Activated CD4-positive, alpha-beta T cell treated with anti-CD3 and anti-CD28 coated beads, Interleukin-2, amount 50 U/mL, for 1 hour (primary cell): ENCODE measurements around the gene HABP2.

Experiments
- DNase-seq: peaks from one replicate; pipeline ENCODE4 v3.0.0-alpha.2; 2020

The HABP2 gene

DNA sequence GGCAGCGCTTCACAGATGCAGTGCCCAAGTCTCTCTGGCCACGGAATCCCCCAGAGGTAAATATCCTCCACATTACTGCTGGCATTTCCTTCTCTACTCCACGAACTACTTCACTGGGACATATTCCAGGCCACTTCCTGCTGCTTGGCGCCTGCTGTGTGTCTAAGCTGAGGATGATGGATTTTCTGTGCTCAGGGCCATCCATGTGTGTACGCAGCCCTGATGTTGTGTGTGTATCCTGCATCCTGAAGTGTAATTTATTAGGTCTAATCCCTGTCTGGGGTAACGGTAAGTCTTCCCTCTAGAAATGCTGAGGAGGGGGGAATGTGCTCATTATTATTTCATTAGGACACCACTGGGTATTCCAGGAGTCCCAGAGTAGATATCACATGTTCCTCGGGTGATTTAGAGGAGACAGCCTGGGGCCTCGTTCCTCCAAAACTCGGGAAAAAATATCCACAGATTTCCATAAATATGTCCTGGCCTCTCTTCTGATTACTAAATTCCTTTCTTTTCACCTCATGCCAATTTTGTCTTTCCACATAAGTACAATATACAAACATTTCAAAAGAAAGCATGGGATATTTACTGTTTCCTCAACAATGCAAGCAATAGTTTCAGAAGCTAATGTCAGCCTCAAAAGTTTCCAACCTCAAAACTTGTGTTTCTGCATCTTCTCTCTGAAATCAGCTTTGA, 25.5 kb upstream of the HABP2 start:
- no peak for DNase-seq

DNA sequence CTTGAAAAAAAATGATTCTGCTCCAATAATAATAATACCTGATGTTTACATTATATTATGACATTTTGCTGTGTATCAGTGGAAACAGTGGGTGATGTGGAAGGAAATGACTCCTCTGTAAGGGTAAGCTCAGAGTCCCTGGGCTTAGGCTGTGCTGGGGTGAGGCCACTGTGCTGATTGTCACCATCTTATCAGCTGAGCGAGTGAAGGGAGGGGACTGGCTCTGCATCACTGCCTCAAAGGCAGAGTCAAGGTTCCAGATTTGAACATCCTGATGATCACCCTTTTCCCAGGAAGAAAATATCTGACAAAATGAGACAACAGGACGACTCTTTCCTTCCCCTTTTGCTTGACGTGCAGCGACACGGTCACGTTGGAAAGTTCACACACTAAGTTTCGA, 24.0 kb upstream of the HABP2 start:
- DNase-seq, result no peak

- DNase-seq, result no peak
These were observed 23.3 kb upstream of the HABP2 start for GRCh38 chr10:113529575-113529974.

DNA sequence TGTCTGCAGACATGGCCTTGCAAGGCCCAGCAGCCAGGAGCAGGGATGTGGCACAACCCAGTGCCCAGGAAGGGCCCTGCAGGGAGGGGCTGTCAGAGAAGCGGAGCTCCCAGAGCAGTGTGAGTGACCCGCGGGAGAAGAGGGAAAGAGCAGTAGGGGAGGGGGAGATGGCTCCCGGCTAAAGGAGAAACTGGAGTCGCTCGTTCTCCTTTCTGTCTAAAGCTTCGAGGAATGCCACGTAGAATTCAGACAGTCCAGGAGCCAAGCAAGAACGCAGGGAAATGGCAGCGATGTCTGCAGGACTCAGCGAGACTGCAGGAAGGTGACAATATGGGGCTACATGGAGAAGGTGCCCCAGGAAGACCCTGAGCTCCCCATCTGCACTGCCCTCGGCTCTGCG, 22.4 kb upstream of the HABP2 start:
- no peak for DNase-seq

DNA sequence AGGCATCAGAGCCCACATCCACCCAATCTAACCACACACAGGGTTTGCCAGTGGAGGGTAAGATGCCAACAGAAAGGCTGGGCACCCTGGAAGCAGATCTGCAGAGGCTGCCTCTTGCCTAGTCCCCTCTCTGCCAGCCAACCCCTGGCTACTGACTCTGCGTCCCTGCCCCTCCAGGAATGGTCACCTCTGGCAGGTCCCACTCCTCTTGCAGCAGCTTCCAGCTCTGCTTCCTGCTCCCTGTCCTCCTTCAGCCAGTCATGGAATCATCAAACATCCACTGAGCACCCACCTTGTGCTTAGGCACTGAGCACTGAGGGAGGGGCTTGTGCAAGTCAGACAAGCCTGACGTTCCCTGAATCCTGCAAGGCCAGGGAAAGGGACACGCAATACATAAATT, 20.1 kb upstream of the HABP2 start:
- no peak for DNase-seq

- no peak for DNase-seq
These were observed 19.1 kb upstream of the HABP2 start for GRCh38 chr10:113533801-113534200.

GRCh38 chr10:113534423-113534822, 18.4 kb upstream of the HABP2 start:
- no peak for DNase-seq

DNA sequence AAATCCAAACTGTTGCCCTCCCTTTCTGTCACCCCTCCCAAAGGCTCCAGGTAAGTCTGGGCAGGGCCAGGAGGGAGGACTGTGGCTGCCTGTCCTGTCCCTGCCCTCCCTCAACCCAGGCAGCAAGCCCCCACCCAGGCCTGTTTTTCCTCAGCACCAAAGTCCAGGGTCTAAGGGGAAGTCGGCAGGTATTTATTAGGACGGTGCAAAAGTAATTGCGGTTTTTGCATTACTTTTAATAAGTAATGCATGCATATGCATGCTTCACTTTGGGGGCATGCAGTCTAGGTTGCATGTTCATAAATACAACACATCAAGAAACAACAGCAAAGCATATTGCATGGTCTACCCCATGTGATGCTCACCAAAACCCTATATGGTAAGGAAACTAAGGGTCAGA, 15.2 kb upstream of the HABP2 start:
- no peak for DNase-seq

DNA sequence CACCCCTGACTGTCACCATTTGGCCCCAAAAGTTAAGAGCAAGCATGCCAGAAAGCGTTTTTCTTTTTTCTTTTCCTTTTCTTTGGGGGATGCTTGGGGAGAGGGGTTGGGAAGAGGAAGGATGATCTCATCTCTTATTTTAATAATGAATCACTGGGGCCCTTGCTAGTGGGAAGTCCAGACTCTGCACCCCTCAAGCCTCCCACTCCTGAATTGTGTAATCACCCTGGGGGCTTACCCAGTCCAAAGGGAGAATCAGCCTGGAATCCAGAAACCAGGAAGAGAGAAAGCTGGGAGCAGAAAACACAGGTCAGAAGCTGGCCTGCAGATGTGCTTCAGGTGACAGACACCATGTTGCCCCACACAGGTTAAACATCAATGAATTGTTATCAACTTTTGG, 14.7 kb upstream of the HABP2 start:
- no peak for DNase-seq

GRCh38 chr10:113539789-113540188, 13.1 kb upstream of the HABP2 start:
- no peak for DNase-seq

DNA sequence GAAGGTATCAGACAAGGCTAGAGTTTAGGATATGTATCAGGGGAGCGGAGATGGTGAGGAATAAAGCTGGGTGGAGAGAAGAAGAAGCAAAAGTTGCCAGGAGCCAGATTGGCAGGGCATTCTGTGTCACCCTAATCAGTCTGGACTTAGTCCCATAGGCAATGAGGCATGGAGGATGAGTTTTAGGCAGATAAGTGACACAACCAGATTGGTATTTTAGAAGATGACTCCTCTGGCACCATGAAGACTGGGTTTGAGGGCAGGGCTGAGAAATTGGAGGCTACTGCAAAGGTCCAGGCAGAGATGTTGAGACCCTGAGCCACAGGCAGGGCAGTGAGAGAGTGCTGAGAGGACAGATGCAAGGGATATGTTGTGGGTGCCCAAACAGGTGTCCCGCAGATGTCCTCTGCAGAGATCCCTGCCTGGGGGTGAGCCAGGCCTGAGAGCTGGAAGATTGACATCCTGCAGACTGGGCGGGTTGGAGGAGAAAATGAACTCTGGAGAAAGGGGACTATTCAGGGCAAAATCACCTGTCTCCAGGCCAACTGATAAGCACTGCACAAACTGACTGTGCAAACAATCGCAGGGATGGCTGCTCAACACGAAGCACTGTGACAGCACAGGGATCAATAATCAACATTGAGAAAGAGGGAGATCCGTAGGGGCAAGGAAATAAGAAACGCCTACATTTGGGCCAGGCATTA, 11.9 kb upstream of the HABP2 start:
- no peak for DNase-seq

- DNase-seq, result no peak
These were observed 11.3 kb upstream of the HABP2 start for GRCh38 chr10:113541549-113541927.

DNA sequence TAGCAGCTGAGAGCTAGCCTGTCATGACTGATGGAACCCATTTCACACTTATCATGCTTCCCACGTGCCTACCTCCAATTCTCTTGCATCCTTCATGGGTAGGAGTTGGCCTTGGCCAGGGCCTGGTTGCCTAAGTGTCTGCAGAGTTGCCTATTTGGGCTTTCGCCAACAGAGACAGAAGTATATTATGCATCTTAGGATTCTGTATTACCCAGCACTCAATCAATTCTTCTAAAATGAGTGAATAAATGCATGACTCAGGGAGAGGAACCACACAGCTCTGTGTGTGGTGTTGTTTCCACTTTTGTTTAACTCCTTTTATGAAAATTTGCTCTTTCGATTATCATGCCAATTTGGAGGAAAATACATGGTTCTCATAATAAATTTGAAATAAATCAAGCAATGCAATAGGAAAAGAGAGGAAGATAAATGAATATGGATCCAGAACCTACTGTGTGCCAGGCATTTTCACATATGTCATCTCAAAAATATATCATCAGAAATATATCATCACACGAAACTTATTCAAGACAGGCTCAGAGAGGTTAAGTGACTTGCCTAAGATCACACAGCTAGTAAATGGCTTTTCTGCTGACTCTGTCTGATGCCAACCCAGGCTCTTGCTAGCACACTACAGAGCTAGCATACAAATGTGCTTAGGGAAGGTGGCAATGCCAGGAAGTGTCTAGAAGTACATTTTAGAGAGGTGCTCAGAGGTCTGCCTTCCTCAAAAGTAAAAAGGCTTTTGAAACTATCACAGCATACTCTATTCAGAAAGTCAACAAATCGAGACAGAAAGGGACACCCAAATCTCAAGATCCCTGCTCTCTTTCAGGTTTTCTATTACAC, 9.5 kb upstream of the HABP2 start:
- no peak for DNase-seq

- no peak for DNase-seq
These were observed 8.5 kb upstream of the HABP2 start for GRCh38 chr10:113544392-113544791.

GRCh38 chr10:113547426-113547825, 5.4 kb upstream of the HABP2 start:
- no peak for DNase-seq

- no peak for DNase-seq
These were observed 3.0 kb upstream of the HABP2 start for GRCh38 chr10:113549856-113550255.

DNA sequence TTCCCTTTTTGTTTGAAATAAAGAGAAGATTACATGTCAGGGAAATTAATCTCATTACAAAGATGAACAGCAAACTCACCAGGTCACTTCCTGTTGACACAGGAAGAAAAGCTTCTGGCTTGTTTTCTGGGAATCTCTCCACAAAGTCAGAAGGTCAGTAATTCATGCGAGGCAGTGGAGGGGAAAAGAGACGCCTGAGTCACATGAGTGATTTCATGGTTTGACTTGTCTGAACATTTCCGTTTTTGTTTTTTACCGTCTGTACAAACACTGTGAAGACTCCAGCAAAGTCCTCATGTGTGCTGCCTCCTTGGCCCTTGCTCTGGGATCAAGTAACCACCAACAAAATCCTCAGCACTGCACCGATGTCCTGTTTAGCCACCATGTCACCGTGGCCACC, 2.5 kb upstream of the HABP2 start:
- DNase-seq, result no peak

DNA sequence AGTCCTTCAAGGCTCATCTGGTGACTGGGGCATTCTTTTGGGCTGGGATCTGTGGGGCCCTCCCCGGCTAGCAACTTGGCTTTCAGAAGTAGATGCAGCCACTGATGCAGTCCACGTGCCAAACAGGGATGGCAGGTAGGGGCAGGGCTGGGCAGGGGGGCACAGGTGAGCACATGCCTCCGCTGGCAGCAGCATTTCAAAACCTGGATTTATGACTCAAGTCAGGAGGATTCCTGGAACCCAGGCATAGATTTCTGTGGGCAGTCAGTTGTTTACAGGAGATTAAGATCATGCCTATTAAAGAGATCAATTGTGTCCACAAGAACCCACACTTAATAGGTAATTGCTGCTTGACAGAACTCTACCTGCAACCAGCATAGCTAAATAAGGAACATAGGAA, 839 bp upstream of the HABP2 start:
- DNase-seq, result no peak

GRCh38 chr10:113553149-113553548, 296 bp downstream of the HABP2 start:
- DNase-seq, result no peak

DNA sequence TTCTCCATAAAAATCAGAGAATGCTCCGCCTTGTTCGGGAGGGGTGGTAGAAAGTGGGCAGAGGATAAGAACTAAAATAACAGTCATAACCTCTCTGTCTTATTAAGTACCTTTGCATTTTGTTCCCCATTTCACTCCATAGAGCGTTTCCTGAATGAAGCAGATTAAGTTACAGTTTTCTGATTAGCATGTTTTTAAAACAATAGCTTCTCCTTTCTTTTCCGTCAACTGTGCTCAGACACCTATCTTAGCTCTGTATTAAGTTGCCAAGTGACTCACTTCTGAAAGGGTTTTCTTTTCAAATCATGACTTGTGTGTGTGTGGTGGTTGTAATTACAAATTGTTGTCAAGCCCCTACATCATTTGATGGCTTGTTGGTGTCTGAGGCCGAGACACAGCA, 1.4 kb downstream of the HABP2 start:
- DNase-seq, result no peak

- no peak for DNase-seq
These were observed 2.4 kb downstream of the HABP2 start for GRCh38 chr10:113555245-113555644.

- no peak for DNase-seq
These were observed 2.9 kb downstream of the HABP2 start for GRCh38 chr10:113555751-113556150.

- no peak for DNase-seq
These were observed 4.6 kb downstream of the HABP2 start for GRCh38 chr10:113557424-113557862.

- no peak for DNase-seq
These were observed 5.1 kb downstream of the HABP2 start for GRCh38 chr10:113557903-113558321.
